Eye (tissue), 1 donor: ENCODE results near the gene SLC40A1.
"Not testable (repeated sequence)": the region's sequence is repeated elsewhere in the genome, so short reads cannot be mapped to it uniquely, and the experiment has no call there.

Source experiments
- DNase-seq: peaks from one replicate; pipeline ENCODE4 v3.0.0-alpha.2; 2015

SLC40A1 gene, protein sequence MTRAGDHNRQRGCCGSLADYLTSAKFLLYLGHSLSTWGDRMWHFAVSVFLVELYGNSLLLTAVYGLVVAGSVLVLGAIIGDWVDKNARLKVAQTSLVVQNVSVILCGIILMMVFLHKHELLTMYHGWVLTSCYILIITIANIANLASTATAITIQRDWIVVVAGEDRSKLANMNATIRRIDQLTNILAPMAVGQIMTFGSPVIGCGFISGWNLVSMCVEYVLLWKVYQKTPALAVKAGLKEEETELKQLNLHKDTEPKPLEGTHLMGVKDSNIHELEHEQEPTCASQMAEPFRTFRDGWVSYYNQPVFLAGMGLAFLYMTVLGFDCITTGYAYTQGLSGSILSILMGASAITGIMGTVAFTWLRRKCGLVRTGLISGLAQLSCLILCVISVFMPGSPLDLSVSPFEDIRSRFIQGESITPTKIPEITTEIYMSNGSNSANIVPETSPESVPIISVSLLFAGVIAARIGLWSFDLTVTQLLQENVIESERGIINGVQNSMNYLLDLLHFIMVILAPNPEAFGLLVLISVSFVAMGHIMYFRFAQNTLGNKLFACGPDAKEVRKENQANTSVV

DNA sequence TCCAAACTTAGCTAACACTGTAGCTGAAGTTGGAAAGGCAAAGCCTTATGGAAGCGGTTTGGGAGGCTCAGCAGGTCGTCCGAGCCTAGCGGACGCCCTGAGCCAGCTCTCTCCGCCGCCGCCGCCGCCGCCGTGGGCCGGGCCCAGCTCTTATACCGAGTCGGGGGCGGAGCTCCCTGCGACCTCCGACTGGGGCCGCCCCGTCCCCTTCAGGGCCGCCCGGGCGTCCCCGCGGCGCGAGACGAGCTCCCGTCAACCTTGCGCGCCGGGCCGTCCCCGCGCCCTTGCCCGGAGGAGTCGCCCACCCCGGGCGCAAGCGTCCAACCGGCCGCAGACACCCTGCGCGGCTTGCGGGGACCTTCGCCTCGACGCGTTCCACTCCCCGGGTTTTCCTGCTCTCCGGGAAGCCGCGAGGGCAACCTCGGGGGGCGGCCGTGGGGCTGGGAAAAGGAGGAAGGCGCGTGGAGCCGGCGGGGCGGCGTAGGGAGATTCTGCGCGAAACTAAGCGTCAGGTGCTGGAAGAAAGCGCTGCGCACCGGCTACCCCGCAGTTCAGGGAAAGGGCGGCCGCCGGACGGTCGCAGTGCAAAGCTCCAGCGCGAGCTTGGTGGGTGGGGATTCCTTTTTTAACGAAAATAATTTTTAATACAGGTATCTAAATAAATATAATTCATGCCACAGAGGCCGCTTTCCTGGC is at the start of gene SLC40A1:
Gene SLC40A1 (minus strand): TSS at position 129 of the 696 bp plus-strand sequence. CDS start 326 bp downstream, outside the sequence.
- peak; percentile 92 for DNase-seq

- DNase-seq: peak; percentile 63
Measured at GRCh38 chr2:189629531-189630453, 49.2 kb upstream of the SLC40A1 start.

- DNase-seq: no peak
Measured at GRCh38 chr2:189628817-189629530, 48.4 kb upstream of the SLC40A1 start.

DNA sequence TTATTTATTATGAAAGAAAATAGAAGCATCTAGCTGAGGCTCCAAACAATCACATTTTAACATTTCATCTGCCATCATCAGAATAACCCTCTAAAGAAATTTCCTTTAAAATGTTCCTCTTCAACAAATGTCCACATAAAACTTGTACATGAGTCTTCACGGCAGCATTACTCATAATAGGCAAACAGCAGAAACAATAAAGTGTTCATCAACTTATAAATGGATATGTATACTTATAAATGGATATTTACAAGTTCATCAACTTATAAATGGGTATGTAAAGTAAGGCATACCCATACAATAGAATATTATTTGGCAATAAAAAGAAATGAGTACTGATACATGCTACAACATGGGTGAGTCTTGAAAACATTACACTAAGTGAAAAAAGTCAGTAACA is 47.2 kb upstream of the SLC40A1 start:
- DNase-seq: no peak

- DNase-seq: no peak
Measured at GRCh38 chr2:189625636-189626035, 45.0 kb upstream of the SLC40A1 start.

GRCh38 chr2:189624648-189625355 is 44.2 kb upstream of the SLC40A1 start:
- no peak for DNase-seq

DNA sequence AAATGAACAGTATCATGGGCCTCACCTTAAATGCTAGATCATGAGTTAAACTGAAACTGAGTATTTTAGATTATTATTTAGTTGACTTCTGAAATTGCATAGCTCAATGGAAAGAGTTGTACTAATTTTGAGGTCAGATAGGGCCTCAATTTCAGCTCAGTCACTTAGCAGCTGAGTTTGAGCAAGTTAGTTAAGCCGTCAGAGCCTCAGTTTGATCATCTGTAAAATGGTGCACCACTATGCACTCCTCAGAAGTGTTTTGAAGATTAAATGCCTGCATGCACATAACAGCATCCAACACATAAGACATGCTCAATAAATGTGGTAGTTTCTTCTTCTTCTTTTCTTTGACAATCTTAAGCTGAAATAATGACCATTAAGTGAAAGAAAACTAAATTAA is 42.5 kb upstream of the SLC40A1 start:
- no peak for DNase-seq

DNA sequence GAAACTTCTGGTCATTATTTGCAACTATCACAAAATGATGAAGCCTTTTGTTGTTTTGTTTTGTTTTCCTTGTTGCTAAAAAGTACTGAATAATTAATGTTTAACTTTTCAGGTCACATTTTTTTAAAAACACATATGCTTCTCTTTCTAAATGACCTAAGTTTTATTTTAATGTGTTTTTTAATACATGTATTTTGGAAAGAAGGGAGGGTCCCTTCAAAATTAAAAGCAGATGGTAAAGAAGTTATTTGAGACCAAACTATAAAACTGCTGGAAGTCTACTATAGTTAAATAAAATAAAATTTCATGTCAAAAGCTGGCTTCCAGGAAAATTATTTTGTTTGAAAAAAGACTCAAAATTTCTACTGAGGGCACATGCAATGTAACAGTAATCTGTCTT is 41.2 kb upstream of the SLC40A1 start:
- peak; percentile 17 for DNase-seq

- no peak for DNase-seq
Measured at GRCh38 chr2:189618197-189618596, 37.6 kb upstream of the SLC40A1 start.

- DNase-seq: no peak
Measured at GRCh38 chr2:189614585-189614984, 34.0 kb upstream of the SLC40A1 start.

GRCh38 chr2:189613650-189614420 is 33.2 kb upstream of the SLC40A1 start:
- DNase-seq: peak; percentile 55

GRCh38 chr2:189613077-189613636 is 32.6 kb upstream of the SLC40A1 start:
- DNase-seq: peak; percentile 41

DNA sequence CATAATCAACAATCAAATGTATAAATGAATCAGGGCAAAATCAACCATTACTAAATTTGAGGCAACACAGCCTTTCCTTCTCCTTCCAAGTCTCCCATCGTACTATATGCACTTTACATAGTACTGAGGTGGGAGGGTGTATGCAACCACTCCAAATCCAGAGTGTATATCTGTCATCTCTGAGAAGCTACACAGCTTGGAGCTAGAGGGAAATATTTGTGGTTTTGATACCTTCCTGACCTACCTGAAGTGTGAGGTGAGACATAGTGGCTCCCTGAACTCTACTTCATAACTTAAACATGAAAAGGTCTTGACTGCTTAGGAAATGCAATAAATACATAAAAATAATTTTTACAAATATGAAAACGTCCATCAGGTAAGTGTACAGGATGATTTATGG is 30.1 kb upstream of the SLC40A1 start:
- DNase-seq: no peak

GRCh38 chr2:189609853-189610252 is 29.3 kb upstream of the SLC40A1 start:
- DNase-seq: no peak

DNA sequence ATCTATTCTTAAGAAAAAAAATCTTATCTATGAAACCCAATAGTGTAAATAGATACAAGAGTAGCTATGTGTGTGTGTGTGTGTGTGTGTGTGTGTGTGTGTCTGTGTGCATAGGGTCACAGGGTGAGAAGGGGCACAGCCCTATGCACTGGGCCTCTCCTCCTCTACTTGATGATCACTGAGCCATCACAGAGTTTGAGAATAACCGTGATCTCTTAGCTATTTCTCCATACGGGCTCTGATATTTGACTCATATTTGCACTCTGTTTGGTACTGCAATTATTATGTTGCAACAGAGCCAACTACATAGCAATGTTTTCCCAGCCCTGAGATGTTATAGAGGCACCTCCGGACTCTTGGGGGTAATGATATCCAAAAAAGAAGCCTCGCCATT is 28.8 kb upstream of the SLC40A1 start:
- DNase-seq: no peak

DNA sequence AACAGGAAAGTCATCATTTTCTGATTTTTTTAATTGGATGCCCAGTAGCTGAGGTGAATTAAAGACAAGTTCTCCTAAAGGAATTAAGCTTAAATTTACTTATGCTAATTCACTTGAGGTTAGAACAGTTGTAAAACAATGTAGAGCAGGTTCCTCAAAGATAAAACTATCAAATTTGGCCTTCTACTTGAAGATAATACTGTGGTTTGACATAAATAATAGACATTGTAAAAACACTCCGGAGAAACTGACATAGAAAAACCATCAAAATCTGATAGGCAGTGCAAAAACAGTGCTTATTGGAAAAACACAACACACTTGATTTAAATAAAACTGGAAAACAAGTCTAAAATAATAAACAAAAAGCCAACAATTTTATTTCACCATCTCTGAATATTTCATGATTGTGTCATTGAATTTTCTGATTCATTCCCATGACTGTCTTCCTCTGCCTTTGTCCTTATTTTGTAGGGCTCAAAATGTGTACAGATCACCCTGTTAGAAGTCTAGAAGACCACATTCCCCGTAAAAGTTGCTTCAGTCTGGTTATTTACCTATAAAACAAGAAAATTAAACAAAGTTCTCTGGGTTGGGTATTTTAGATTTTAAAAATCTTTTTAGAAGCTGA is 28.3 kb upstream of the SLC40A1 start:
- DNase-seq: no peak

DNA sequence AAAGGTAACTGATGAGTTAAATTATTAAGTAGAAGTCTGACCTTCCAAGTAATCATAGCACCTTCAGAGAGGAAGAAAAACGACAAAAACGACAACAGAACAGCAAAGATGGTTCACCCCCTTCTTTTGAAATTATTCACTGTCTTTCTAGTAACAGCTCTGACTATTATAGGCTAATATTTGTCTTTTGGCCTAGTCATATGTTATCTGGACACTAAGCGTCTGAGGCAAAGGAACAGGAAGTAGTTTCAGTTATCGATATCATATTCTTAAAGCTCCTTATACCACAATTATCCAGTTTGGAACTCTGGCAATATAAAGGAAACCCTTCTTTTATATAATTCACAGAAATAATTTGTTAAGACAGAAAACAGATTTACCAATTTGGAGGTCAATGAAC is 27.6 kb upstream of the SLC40A1 start:
- no peak for DNase-seq

GRCh38 chr2:189602233-189602632 is 21.6 kb upstream of the SLC40A1 start:
- no peak for DNase-seq

DNA sequence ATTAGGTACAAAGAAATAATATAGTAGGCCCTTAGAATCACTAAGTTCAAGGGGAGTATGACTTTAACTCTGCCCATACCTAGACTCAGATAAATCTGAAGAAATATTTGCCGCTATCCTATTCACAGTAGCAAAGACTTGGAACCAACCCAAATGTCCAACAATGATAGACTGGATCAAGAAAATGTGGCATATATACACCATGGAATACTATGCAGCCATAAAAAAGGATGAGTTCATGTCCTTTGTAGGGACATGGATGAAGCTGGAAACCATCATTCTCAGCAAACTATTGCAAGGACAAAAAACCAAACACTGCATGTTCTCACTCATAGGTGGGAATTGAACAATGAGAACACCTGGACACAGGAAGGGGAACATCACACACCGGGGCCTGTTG is 21.1 kb upstream of the SLC40A1 start:
- not testable (repeated sequence) for DNase-seq

- DNase-seq: no peak
Measured at GRCh38 chr2:189601043-189601442, 20.5 kb upstream of the SLC40A1 start.
